Chondrocyte (in vitro differentiated cells): ENCODE results near the gene HNRNPUL1. TPM values are rescaled to one million over a fixed set of nuclear protein-coding genes. Genes with fewer than 3 reads are reported as not detected.
A peak's percentile ranks its signal among the peaks of the same experiment; 100 is the strongest.
"Not testable (repeated sequence)": the region's sequence is repeated elsewhere in the genome, so short reads cannot be mapped to it uniquely, and the experiment has no call there.

Experiments
- DNase-seq: peaks from one replicate; pipeline ENCODE4 v3.0.0; 2021; ENCODE audit warnings: mixed read lengths, low spot score
- H3K27ac Mint-ChIP-seq: one replicate; pipeline ENCODE4 v1.8.0; 2021; ENCODE audit warnings: mild to moderate bottlenecking, moderate library complexity, mixed read lengths; ENCODE audit not compliant: unreplicated experiment
- H3K27me3 Mint-ChIP-seq: 2 replicates; pipeline ENCODE4 v1.8.0; 2021; ENCODE audit warnings: low read depth, mixed read lengths
- H3K36me3 Mint-ChIP-seq: 2 replicates; pipeline ENCODE4 v1.8.0; 2021; ENCODE audit warnings: low read depth, mixed read lengths
- H3K4me1 Mint-ChIP-seq: 2 replicates; pipeline ENCODE4 v1.8.0; 2021; ENCODE audit warnings: low read depth, mild to moderate bottlenecking, mixed read lengths
- H3K4me3 Mint-ChIP-seq: one replicate; pipeline ENCODE4 v1.8.0; 2021; ENCODE audit warnings: mild to moderate bottlenecking, moderate library complexity, mixed read lengths; ENCODE audit not compliant: unreplicated experiment
- H3K9me3 Mint-ChIP-seq: 2 replicates; pipeline ENCODE4 v1.8.0; 2021; ENCODE audit warnings: low read depth, mixed read lengths
- total RNA-seq: library from RNA; stranded (reverse); gene quantifications from 3 replicates; pipeline ENCODE4 v1.2.1, GENCODE V29; 2021
- TF ChIP-seq, protein P1 (sequence below): fragments of 200-600 bp; sonication (generic); IDR thresholded peaks from 2 replicates; pipeline ENCODE4 v1.5.0; 2021; ENCODE audit warnings: antibody characterized with exemption, mild to moderate bottlenecking, moderate library complexity

HNRNPUL1 gene
- total RNA-seq, 1 donor from 2014 or later: 158 TPM

DNA sequence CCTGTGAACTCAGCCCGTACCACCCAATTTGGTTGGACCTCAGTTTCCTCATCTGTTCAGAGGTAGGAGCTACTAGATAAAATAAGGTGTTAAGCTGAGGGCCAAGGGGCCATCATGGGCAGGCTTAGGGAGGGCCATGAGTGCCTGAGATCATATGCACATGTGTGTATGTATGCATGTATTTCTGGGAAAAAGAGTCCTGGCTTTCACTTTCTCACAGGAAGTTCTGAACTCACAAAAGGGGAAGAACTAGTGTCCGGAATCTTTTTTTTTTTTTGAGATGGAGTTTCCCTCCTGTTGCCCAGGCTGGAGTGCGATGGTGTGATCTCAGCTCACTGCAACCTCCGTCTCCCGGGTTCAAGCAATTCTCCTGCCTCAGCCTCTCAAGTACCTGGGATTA lies 70.6 kb downstream of the HNRNPUL1 start:
- Mint-ChIP-seq H3K4me3 (no peak overlapping the region), H3K27me3 (no peaks in the 10 kb centered on the region), H3K9me3 (no peaks in the 10 kb centered on the region), H3K4me1 (peaks cover 9% of the 10 kb centered on the region), H3K27ac (peak overlapping the region; percentile 45), H3K36me3 (peaks cover 31% of the 10 kb centered on the region)
- no peak for DNase-seq
- TF ChIP-seq, protein P1, sequence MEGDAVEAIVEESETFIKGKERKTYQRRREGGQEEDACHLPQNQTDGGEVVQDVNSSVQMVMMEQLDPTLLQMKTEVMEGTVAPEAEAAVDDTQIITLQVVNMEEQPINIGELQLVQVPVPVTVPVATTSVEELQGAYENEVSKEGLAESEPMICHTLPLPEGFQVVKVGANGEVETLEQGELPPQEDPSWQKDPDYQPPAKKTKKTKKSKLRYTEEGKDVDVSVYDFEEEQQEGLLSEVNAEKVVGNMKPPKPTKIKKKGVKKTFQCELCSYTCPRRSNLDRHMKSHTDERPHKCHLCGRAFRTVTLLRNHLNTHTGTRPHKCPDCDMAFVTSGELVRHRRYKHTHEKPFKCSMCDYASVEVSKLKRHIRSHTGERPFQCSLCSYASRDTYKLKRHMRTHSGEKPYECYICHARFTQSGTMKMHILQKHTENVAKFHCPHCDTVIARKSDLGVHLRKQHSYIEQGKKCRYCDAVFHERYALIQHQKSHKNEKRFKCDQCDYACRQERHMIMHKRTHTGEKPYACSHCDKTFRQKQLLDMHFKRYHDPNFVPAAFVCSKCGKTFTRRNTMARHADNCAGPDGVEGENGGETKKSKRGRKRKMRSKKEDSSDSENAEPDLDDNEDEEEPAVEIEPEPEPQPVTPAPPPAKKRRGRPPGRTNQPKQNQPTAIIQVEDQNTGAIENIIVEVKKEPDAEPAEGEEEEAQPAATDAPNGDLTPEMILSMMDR: no peak

DNA sequence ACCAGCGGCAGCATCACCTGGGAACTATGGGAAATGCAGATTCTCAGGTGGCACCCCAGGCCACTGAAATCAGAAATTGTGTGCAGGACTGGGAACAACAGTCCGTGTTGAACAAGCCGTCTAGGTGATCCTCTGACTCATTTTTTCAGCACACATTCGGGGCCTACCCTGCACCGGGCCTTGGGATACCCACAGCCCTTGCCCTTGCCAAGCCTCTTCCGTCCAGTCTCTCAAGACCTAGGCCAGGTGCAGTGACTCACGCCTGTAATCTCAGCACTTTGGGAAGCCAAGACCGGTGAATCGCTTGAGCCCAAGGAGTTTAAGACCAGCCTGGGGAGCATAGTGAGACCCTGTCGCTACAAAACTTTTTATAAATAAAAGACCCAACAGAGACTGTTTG lies 71.3 kb downstream of the HNRNPUL1 start:
- H3K4me3 Mint-ChIP-seq: no peak overlapping the region
- H3K36me3 Mint-ChIP-seq: peaks cover 32% of the 10 kb centered on the region
- no peaks in the 10 kb centered on the region for H3K27me3 Mint-ChIP-seq
- no peak overlapping the region for H3K27ac Mint-ChIP-seq
- H3K9me3 Mint-ChIP-seq: no peaks in the 10 kb centered on the region
- TF ChIP-seq, protein P1: no peak
- no peak for DNase-seq
- H3K4me1 Mint-ChIP-seq: peaks cover 10% of the 10 kb centered on the region

DNA sequence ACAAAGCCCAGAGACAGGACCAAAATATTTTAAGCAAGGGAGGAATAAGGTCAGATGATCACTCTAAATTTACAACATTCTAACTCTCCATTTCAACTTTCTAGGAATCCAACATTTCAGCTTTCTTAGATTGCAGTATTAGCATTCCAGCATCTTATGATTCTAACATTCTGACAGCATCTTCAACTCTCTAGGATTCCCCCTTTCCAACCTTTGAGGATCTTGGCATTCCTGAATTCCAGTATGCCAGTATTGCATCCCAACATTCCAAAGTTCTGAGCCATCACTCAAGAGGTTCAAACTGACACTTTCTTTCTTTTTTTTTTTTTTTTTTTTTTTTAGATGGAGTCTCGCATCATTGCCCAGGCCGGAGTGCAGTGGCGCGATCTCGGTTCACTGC lies 75.8 kb downstream of the HNRNPUL1 start:
- TF ChIP-seq, protein P1: no peak
- no peak for DNase-seq
- Mint-ChIP-seq H3K4me3 (no peak overlapping the region), H3K27ac (no peak overlapping the region), H3K27me3 (no peaks in the 10 kb centered on the region), H3K36me3 (peaks cover 32% of the 10 kb centered on the region), H3K9me3 (no peaks in the 10 kb centered on the region), H3K4me1 (peaks cover 4% of the 10 kb centered on the region)

DNA sequence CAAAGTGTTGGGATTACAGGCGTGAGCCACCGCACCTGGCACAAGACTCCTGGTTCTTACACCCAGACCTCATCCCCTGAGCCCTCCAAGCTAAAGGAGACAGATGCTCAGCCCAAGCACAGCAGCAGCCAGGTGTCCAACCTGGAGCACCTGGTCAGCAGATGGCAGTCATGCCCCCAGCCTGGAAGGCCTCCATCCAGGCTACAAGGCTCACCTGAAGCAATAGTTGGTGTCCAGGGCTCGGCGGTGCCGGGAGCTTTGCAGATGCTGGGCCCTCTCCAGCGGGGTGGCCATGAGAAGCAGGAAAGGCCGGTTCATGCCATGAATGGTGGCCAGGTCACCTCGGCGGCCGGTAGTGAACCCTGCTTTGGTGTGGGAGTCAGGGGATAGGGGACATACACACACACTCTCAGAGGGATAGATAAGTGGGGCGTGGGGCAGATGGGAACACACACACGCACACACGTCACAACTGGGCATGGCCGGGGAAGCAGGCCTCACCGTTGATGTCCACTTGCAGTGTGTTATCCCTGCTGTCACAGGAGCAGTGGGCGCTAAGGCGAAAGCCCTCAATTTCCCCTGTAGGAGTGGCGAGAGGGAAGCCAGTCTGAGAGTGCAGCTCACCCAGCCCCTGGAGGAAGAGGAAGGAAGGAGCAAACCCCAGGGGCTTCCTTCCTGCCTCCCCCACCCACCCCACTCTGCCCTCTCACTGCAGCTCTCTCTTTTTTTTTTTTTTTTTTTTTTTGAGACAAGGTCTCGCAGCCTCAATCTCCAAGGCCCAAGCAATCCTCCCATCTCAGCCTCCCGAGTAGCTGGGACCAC lies 77.7 kb downstream of the HNRNPUL1 start:
- TF ChIP-seq, protein P1: no peak
- no peak for DNase-seq
- Mint-ChIP-seq H3K27me3 (no peaks in the 10 kb centered on the region), H3K27ac (no peak overlapping the region), H3K36me3 (peaks cover 33% of the 10 kb centered on the region), H3K4me3 (no peak overlapping the region), H3K9me3 (no peaks in the 10 kb centered on the region), H3K4me1 (peaks cover 4% of the 10 kb centered on the region)

DNA sequence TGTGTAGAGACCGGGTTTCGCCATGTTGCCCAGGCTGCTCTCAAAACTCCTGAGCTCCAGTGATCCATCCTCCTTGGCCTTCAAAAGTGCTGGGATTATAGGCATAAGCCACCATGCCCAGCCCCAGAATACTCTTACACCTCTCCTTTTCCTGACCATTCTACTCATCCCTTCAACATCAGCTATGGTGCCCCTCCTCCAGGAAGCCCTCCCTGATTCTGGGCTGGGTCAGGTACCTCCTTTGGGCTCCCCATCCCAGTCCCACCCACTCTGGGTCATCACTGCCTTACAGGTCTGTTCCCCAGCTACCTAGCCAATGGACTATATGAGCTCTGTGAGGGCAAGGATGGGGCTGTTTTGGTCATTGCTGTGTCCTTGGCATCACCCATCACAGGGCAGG lies 80.0 kb downstream of the HNRNPUL1 start:
- TF ChIP-seq, protein P1: no peak
- Mint-ChIP-seq H3K27me3 (no peaks in the 10 kb centered on the region), H3K4me3 (no peak overlapping the region), H3K27ac (no peak overlapping the region), H3K36me3 (peaks cover 33% of the 10 kb centered on the region), H3K9me3 (no peaks in the 10 kb centered on the region), H3K4me1 (peaks cover 12% of the 10 kb centered on the region)
- no peak for DNase-seq

DNA sequence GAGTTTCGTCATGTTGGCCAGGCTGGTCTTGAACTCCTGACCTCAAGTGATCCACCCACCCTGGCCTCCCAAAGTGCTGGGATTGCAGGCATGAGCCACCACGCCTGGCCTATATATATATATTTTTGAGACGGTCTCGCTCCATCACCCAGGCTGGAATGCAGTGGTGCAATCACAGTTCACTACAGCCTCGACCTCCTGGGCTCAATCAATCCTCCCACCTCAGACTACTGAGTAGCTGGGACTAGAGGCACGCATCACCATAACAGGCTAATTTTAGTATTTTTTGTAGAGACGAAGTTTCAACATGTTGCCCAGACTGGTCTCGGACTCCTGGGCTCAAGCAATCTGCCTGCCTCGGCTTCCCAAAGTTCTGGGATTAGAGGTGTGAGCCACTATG lies 82.7 kb downstream of the HNRNPUL1 start:
- Mint-ChIP-seq H3K4me1 (peaks cover 27% of the 10 kb centered on the region), H3K36me3 (peaks cover 24% of the 10 kb centered on the region)
- H3K4me3 Mint-ChIP-seq, H3K27me3 Mint-ChIP-seq, H3K9me3 Mint-ChIP-seq, H3K27ac Mint-ChIP-seq, DNase-seq: not testable (repeated sequence)
